SK-N-DZ (cell line): ENCODE data around the gene PER1.
"Not testable (repeated sequence)": the region's sequence is repeated elsewhere in the genome, so short reads cannot be mapped to it uniquely, and the experiment has no call there.

Source experiments
- DNase-seq: peaks from one replicate; pipeline ENCODE4 v3.0.0-alpha.2; 2015; ENCODE audit warnings: low spot score

The PER1 gene

DNA sequence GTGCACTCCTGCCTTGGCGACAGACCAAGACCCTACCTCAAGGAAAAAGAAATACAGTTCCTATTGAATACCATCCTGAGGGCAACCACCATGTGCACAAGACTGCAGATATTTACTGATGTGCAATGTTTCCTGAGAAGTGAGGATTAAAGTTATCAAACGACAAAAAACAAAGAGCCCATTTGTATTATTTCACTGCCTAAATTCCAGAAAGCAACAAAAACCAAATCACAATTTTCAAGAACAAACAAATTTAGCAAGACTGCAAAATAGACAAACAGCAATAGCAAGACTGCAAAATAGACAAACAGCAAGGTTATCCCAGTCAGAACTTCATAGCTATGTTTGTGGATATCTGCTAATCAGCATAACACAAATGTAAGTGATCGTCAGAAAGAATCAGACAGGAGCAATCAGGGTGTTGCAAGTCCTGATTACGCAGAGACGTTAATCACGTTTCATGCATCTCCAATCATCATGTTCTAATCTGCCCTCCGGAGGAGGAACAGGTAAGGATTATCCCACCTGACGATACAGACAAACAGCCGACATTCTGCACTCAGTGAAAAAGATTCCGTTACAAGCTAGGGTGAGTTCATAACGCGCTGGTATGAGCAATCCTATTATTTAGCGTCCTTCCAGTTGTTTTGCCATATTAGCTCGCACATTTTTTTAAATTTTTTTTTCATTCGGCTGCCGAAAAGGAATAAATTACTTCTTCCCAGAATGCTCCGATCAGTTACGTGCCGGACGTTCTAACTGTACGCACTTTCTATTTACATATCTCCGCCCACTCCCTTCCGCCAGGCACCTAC is 21.1 kb upstream of the PER1 start:
- peak; percentile 99 for DNase-seq

DNA sequence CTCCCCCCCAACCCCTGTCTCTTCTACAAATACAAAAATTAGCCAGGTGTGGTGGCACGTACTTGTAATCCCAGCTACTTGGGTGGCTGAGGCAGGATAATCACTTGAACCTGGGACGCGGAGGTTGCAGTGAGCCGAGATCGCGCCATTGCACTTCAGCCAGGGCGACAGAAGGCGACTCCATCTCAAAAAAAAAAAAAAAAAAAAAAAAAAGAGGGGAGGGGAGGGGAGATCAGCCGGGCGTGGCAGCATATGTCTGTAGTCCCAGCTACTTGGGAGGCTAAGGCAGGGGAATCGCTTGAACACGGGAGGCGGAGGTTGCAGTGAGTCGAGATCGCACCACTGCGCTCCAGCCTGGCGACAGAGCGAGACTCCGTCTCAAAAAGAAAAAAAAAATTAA is 18.0 kb upstream of the PER1 start:
- not testable (repeated sequence) for DNase-seq

DNA sequence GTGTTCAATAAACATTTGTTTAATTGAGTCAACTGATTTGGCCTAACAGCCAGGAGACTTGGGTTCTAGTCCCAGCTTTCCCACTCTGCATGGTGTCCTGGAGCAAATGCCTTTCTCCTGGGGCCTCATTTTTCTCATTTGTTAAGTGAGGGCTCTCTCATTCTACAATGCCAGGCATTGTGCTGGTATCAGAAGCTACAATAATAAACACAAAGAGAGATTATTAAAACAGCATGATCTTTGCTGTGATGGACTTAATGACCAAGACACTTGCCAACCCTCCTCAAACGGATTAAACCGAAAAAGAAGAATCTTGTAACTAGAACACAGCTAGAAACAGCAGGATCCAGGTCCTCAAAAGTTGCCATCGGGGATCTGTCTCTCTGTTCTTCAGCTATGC is 15.3 kb upstream of the PER1 start:
- no peak for DNase-seq

DNA sequence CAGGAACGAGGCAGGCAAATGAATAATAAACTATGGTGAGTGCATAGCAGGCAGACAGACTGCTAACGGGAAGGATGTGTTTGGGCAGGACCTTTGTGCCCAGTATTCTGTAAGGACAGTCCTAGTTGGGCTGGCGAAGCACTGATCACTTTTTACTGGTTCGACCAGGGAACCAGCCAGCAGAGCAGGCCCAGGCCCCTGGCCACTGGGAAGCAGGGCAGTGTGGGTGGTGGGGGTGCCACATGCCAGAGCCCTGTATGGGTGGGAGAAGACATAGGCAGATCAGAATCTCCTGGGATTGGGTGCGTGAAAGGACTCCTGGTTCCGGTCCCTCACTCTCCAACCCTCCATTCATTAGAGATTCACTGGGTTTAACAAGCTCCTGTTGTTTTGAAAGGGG is 14.5 kb upstream of the PER1 start:
- no peak for DNase-seq

DNA sequence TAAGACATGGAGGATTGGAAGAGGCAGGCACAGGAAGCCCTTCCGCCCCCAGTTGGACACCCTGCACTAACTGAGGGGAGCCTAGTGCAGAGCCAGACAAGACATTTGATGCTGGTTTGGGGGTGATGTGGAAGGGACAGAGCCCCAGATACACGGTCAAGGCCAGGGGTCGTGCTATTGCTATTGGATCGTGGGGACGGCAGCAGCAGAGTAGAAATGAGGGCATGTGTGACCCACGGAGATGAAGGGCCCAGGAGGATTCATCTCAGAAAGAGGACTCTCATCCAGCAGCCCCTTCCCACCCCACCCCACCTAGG is 12.6 kb upstream of the PER1 start:
- no peak for DNase-seq

DNA sequence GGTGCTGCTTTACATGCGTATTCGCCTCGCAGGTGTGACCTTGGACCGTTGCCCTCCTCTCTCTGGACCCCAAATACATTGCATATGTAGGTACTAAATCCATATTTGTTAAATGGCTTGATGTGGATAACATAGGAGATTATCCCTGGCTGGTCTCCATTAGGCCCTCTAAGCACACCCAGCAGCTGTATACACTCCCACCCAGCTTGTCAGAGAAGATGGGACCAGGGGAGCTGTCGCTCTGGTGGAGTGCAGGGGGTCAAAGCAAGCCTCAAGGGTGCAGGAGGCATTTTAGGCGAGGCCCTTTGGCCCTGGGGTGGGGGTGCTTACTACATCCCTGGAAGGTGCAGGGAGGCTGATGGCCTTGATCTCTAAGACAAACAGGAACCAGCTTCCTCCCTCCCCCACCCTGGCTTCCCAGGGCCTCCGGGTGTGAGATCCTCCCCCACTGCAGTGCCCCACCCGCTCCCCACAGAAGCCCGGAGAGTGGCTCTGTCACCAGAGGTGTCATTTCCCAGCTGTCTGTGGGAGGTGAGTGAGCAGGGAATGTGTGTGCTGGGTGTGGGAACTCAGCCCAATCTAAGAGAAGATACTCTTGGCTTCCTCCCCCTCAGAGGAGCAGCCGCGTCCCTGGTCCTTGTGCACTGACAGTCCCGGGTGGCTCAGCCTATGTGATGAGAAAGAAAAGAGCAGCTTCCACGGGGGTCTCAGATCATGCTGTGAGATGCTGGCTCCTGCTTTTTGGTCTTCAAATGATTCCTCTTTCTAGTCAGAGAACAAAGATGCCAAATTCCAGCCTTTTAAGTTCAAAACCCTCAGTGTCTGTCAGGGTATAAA is 12.0 kb upstream of the PER1 start:
- peak; percentile 54 for DNase-seq

DNA sequence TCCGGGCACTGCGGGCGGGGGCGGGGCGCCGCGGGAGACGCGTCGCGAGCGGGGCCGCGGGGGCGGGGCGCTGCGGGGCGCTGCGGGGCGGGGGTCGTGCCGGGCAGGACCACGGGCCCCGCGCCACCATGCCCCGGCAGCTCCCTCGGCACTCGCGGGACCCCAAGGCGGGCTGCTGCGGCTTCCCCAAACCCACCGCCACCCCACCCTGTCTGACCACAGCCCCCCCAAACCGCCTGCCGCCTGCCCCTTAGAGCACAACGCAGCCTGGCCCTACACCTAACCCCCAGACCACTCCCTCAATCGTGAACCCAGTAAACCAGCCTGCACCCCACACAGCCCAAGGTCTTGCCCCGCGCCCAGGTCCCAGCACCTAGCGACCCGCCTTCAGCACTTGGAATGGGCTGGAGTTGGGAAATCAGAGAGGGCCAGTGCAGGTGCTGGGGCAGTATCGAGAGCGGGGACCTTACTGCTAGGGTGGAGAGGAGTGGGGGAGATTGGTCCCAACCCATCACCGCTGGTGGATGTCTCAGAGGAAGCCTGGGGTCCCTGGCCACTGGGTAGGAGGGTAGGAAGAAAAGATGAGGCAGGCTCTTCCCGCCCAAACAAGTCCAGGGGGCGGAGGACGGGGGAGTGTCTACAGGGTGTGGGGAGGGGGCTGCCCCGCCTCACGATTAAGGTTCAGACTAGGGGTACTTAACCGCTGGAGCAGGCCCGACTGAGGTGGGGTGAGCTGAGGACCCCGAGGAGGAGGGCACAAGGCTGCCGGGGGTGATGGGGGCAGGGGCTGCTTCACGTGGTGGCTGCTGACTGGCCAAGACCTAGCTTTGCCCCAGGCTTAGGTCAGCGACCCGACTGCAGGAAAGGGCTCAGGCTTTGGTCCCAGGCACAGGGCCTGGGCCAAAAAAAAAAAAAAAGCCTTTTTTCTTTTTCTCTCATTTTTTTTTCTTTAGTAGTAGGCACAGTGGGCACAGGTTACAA is 11.1 kb upstream of the PER1 start:
- DNase-seq: peak; percentile 58

DNA sequence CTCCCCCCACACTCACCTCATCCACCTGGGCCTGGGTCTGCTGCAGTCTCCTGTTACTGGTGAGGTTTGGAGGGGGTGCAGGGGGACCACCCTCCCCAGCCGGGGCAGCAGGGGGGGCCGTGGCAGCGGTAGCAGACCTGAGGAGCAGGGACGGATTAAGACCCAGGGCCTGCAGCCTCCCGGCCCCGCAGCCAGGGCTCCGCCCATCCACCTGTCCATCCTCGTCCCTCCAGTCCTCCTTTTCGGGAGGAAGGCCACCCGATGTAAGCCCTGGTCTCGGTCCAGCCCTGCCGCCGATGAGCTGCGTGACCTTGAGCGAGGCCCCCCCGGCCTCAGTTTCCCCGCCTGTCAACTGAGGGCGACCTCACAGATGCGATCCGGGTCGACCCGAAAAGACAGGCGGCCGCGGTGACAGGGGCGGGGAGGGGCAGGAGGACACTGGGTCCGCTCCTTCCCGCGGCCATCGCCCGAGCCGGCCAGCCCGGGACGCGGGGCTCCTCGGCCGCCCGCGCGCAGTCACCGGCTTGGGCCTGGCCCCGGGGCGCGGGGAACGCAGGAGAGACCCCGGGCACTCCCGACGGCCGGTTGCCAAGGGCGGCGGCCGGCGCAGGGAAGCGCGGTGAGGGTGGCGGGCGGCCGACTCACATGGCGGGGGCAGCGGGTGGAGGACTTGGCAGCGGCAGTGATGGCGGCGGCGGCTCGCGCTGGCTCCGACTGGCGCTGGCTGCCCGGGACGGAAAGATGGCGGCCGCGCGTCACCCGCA is 10.2 kb upstream of the PER1 start, which contains the start of gene VAMP2:
Gene VAMP2 (minus strand): TSS at position 716 of the 764 bp plus-strand sequence. CDS start 69 bp downstream, at position 647.
- DNase-seq: peak; percentile 61

DNA sequence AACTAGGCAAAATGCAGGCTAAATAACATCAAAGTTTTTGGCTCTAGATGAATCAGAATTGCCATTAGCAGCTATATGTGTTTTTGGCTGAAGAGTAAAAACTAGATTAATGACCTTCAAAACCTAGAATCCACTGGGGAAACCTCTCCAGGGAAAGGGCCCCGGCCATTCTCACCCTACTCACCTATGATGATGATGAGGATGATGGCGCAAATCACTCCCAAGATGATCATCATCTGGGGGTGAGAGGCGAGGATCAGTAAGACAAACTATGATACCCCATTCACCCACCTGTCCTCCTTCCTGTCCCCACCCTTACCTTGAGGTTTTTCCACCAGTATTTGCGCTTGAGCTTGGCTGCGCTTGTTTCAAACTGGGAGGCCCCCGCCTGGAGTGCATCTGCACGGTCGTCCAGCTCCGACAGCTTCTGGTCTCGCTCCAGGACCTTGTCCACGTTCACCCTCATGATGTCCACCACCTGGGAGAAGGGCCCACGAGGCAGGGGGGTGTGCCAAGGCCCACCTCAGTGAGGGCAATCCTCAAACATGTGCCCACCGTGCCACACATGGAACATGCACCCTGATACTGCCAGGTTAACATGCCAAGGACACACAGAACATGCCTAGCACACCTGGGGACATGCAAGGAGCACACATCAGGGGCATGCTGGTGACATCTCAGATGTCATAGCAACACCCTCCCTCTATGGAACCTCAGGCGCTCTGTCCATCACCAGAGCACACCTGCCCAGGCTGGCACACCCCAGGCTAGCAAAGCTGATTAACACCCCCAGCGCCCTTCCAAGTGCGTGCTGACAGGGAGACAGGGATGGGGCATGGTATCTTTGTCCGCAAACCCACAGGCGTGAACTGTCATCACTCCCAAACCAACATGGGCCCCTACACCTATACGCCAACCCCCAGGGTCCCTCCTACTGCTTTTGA is 9.4 kb upstream of the PER1 start:
- DNase-seq: no peak

DNA sequence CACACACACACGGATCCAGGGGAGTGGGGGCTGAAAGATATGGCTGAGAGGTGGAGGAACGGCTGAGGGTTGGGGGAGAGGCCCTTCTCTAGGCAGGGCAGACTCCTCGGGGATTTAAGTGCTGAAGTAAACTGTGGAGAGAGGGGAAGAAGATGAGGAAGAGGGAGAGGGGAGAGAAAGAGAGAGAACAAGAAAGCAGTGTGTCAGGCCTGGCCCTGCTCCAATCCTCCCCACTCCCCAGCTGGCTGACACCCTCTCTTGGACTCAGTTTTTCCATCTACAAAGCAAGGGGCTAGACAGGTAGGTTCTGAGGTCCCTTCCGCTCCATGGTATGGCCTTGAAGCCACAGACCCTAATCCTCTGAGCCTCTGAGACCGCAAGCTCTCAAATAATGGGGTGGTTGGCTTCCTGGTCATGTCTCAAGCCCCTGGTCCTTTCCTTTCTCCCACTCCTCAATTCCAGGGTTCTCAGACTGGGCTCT is 8.6 kb upstream of the PER1 start:
- no peak for DNase-seq

DNA sequence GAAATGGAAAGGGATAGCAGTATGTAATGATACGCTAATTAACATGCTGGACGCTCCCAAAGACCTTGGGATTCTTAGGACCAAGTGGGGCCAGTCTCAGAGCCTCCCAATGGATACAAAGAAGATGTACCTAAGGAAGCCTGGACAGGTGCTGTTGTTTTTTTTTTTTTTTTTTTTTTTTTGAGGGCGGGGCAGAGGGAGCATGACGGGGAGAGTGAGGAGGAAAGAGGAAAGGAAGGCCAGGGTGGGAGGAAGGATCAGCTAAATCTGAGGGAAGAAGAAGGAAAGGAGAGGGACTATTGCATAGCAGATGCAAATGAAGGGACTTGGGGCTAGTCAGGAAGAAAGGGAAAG is 8.0 kb upstream of the PER1 start:
- no peak for DNase-seq

DNA sequence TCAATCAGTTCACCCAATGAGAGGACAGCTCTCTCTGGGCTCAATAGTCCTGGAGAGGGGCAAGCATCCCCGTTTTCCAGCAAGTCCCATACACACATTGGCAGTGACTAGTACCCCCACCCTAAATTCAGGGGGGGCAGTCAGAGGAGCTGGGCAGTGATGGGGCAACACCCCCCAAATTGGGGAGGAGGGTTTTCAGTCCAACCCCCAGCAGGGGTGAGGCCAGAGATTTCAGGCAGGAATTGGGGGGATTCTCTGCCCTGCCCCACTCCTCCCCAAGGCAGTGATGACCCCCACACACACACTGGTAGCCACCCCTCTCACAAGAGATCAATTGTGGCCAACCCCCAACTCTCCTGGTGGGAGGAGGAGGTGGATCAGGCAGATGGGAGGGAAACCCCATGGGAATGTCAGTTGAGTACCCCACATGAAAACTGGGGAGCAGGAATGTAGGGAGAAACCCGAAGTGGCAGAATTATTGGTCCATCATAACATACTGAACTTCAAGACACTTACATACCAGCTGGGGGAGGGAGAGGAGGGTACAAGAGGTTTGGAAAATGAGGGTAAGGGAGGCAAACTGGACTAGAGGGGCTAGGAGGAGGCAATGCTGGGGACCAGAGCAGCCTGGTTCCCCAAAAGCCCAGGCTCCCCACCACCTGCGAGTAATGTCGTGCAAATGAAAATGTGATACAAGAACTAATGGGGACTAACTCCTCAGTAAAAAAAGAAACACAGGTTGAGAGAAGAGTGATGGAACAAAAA is 7.4 kb upstream of the PER1 start:
- DNase-seq: no peak

DNA sequence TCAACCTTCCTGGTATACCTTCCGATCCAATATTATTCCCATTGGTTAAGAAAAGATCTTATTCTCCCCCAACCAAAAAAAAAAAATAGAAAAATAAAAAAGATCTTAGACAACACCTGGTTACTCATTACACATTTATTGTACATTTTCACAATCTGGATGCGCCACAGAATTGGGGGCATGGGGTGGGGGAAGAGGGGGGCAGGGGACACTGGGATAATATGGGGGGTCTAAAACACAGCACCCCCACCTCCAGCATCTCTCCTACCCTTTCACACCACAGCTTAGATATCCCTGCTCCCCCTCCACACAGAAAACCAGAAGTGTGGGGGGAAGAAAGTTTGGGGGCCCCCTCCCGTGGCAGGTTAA is 6.8 kb upstream of the PER1 start:
- DNase-seq: no peak

DNA sequence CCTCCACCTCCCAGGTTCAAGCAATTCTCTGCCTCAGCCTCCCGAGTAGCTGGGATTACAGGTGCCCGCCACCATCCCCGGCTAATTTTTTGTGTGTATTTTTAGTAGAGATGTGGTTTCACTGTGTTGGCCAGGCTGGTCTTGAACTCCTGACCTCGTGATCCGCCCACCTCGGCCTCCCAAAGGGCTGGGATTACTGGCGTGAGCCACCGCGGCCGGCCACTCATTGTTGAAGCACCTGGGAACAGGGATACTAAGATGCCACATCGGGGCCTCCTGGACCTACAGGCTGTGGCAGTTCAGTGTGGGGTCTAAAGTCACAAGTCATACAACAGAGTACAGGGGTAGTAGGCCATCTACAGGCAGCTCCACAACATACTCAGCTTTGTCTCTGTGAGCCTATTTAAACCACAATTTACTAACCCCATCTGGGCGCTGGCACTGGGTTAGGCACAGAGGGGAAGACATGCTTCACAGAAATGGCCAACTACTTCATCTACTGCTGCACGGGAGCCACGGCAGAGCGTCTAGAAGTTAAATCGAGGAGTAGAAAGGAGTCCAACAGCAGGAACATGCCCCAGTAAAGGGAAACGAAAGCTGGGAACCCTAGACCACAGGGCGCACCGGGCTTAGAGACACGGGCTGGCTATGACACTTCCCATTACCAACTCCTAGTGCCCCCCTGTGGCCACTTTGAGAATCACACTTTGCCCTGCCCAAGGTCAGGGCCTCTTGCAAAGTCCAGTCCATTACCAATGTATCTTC is 6.2 kb upstream of the PER1 start:
- DNase-seq: peak; percentile 88

DNA sequence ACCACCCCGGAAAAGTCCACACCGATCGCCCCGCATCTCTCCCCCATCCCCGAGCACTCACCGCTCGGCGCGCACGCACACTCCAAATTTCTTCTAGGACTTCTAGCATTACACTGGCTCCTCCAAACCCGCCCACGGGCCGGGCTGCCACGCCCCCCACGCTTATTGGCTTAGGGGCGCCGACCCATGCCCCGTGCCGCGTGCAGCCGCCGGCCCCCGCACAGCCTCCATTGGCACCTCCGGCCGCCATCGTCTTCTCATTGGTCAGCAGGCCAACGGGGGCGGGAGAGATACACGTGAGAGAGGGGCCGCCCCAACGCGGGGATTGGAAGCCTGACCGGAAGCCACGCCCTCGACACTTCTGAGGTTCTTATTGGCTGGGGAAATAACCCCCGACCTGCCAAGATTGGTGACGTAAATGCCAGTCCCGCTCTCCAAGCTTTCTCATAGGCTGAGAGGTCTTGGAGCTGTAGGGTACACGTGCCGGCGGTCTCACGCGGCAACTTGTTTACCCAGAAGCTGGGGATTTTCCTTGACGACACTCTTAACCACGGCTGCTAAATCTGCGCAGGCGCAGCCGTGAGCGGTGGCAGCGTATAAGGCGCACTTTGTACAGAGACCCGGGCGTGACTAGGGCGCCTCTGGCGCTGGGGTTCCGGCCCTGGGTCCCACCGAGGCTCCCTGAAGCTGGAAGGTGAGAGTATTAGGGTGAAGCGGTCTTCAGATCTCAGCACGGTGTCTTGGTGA is 4.2 kb upstream of the PER1 start:
- DNase-seq: peak; percentile 100

DNA sequence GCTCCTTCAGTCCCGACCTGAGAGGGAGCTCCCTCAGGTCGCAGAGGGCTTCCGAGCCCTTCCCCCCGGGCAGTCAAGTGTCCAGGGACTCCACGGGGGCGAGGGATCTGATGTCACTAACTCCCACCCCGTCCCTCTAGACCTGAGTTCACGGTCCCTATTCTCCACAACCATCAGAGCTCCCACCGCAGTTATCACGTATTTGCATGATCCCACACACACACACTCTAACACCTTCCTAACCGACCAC is 3.7 kb upstream of the PER1 start:
- no peak for DNase-seq

DNA sequence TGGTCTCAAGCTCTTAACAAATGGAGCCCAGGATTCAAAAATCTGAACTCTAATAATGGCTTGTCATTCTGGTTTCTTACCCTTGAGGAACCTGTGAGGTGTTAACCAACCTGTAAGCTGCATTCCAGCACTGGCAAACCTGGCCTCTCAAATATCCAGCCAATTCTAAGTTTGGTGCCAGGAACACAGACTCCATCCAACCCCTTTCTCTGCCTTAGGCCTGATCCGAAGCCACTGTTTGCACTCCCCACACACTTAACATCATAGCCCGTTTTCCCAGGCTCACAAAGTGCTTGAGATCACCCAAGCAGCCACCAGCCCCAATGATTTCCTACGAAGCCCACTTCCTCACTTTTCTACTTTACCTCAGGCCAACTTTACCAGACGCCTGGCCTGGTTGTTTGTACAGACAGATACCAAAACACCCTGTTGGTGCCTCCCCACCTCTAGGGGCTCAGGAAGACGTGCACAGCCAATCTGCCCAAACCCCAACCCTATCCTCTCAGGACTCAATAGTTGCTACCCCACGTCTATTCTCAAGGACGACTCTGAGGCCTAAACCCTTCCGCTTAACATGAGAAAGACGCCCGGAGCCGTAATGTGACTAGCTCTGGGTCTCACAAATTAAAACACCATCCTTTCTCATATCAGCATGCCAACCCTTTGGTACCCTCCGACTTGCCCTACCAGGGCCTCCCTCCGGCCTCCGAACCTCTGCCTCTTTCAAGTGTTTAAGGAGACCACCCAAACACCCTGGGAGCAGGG is 3.2 kb upstream of the PER1 start:
- DNase-seq: no peak
